Common myeloid progenitor, CD34-positive (primary cell): ENCODE data around the gene APEX2.
"Not testable (repeated sequence)": the region's sequence is repeated elsewhere in the genome, so short reads cannot be mapped to it uniquely, and the experiment has no call there.

Experiments
- CTCF ChIA-PET: fragments of 350-600 bp; sonication (Branson Sonifier 250); formaldehyde crosslinking; loops from one replicate; lab custom pipeline; 2021; ENCODE audit warnings: antibody characterized with exemption; lab: Charles Lee
- POLR2A ChIA-PET: fragments of 350-600 bp; sonication (Branson Sonifier 250); formaldehyde crosslinking; loops from one replicate; lab custom pipeline; 2021; ENCODE audit warnings: antibody characterized with exemption; lab: Charles Lee
- DNase-seq, 3 donors: peaks; one replicate each; pipeline versions ENCODE4 v3.0.0 to v3.0.0-alpha.2; 2013
- H3K27ac ChIP-seq, 2 experiments: 1 replicate in 1 of 2; 2 replicates in 1 of 2; pipeline ENCODE4 v1.7.0; 2013; ENCODE audit warnings: inconsistent platforms in 2 of 2, low read length in 2 of 2, mild to moderate bottlenecking in 2 of 2, low read depth in 1 of 2, moderate library complexity in 1 of 2; ENCODE audit not compliant: severe bottlenecking in 2 of 2, insufficient read depth in 1 of 2, poor library complexity in 1 of 2
- H3K27me3 ChIP-seq, 5 experiments: replicated peaks in 2 of 5; 1 replicate in 3 of 5; 2 replicates in 2 of 5; pipeline versions ENCODE4 v1.6.1 to v1.7.0; 2013; ENCODE audit warnings: low read length in 4 of 5, mild to moderate bottlenecking in 2 of 5, moderate library complexity in 2 of 5, inconsistent platforms in 1 of 5; ENCODE audit not compliant: insufficient read depth in 5 of 5, control insufficient read depth in 4 of 5
- H3K36me3 ChIP-seq, 4 experiments: 1 replicate in 2 of 4; 2 replicates in 2 of 4; pipeline versions ENCODE4 v1.6.1 to v1.7.0; 2013; ENCODE audit warnings: low read length in 3 of 4, control low read depth in 1 of 4, mild to moderate bottlenecking in 1 of 4; ENCODE audit not compliant: control insufficient read depth in 4 of 4, insufficient read depth in 4 of 4
- H3K4me1 ChIP-seq, 4 experiments: 1 replicate in 3 of 4; 2 replicates in 1 of 4; pipeline versions ENCODE4 v1.6.1 to v1.7.1; 2013; ENCODE audit warnings: low read length in 3 of 4, mild to moderate bottlenecking in 3 of 4, control low read depth in 1 of 4, inconsistent platforms in 1 of 4, moderate library complexity in 1 of 4; ENCODE audit not compliant: control insufficient read depth in 4 of 4, insufficient read depth in 4 of 4; ENCODE audit errors: control extremely low read depth in 1 of 4
- H3K4me3 ChIP-seq, 7 experiments: 1 replicate in 4 of 7; 2 replicates in 3 of 7; pipeline versions ENCODE4 v1.5.1 to v1.7.0; 2013; ENCODE audit warnings: mild to moderate bottlenecking in 7 of 7, low read length in 6 of 7, moderate library complexity in 6 of 7, inconsistent platforms in 2 of 7, low read depth in 2 of 7, control low read depth in 1 of 7; ENCODE audit not compliant: insufficient read depth in 4 of 7, control insufficient read depth in 1 of 7; ENCODE audit errors: extremely low read depth in 1 of 7
- H3K9me3 ChIP-seq, 5 experiments: 1 replicate in 4 of 5; 2 replicates in 1 of 5; pipeline versions ENCODE4 v1.6.1 to v1.7.1; 2013; ENCODE audit warnings: low read length in 4 of 5, mild to moderate bottlenecking in 2 of 5, inconsistent platforms in 1 of 5, low read depth in 1 of 5, moderate library complexity in 1 of 5; ENCODE audit not compliant: control insufficient read depth in 4 of 5, insufficient read depth in 2 of 5; ENCODE audit errors: control extremely low read depth in 1 of 5
- WGBS: methylation state at CpG from one replicate; pipeline ENCODE4 v1.1.5; 2013; ENCODE audit not compliant: insufficient coverage; 5-methylcytosine and 5-hydroxymethylcytosine counted together

Gene APEX2

DNA sequence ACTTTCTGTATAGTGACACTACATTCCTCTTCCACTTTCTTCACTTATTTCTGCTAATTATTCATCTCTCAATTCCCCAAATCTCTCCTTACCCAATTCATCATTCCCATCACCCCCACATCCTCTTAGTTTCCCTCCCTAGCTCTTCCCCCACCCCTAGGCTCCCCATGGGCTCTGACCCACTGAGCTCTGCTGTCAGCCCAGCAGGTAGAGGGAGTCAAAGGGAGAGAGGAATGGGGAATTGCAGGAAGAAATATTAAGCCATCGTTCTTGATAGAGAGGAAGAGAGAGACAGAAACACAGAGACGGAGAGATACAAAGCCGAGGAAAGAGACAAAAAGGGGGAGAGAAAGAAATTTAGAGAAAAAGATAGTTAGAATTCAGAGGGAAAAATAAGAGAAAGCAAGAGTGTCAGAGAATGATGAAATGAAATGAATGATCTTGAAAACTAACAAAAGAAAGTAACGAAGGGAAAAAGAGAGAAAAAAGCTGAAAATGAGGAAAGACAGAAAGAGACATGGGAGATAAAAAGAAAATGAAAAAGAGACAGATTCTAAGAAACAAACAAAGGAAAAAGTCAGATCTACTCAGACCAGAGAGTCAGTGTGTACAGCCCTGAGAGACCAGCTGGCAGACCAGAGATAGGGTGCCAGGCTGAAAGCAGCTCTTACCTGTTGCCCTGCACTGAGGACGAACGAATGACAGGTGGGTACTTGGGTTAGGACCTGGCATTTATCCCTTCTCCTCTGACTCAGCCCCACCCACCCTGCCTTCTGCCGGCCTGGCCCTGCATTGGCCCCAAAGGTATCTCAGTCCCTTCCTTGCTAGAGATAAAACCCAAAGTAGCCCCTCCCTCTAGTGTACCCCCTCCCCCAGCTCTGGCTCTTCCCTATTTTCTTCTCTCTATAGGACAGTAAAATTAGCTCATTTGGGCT is 30.4 kb downstream of the APEX2 start, which contains the start of gene ALAS2:
TSS of gene ALAS2 (minus strand) at position 707 of the 935 bp plus-strand sequence. CDS start 4,977 bp downstream, outside the sequence.
- H3K27ac ChIP-seq, result peak within 1 kb of the TSS in 1 of 2 experiments; percentile 49
- H3K4me3 ChIP-seq, result no peak within 1 kb of the TSS
- peaks cover 0 to 5% (median 0%) of the 10 kb centered on the region in 5 experiments for H3K27me3 ChIP-seq
- H3K4me1 ChIP-seq, result no peaks in the 10 kb centered on the region
- WGBS, result 79% methylated on average over 7 of the region's 7 CpGs
- no peak for DNase-seq
- ChIA-PET CTCF (no interaction called here), POLR2A (no interaction called here)
- no peaks in the 10 kb centered on the region for H3K36me3 ChIP-seq
- no peaks in the 10 kb centered on the region for H3K9me3 ChIP-seq

DNA sequence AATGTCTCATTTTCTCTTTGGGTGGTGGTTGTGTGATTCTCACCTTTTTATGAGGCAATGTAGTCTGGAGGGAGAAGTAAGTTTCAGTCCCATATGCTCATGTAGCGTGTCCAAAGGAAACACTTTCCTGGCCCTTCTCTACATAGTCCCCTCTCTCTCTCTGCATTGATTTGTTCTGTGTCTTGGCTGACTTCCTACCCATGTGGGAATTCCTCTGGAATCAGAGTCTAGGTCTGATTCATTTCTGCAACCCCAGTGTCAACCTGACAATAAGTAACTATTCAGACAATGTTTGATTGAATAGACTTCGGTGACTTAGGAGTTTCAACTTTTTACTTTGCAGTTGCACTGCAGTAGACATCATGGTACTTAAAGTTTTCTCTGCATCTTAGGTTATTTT is 33.3 kb downstream of the APEX2 start:
- Histone ChIP-seq H3K36me3 (no peaks in the 10 kb centered on the region), H3K27me3 (no peaks in the 10 kb centered on the region), H3K27ac (no peak overlapping the region), H3K4me1 (no peaks in the 10 kb centered on the region), H3K4me3 (no peak overlapping the region), H3K9me3 (no peaks in the 10 kb centered on the region)
- ChIA-PET POLR2A (no interaction called here), CTCF (no interaction called here)
- WGBS, result 100% methylated on average over 1 of the region's 2 CpGs
- DNase-seq, result no peak

DNA sequence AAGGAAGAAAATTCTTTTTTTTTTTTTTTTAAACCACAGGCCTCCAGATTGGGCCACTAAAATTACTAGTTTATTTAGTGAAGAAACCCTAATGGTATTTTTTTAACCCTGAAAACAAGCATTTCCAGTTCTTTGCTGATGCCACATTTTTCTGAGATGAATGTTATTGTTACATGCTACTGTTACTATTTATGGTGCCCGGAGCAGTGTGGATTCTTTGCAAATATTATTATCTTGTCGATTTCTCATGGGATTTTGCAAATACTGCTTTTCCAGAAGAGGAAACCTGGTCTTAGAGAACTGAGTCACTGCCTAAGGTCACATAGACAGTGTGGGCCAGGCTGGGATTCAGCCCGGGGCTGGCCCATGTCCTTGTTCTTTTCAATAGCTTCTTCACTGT is 39.3 kb downstream of the APEX2 start:
- Histone ChIP-seq H3K4me1 (no peaks in the 10 kb centered on the region), H3K27ac (no peak overlapping the region), H3K27me3 (no peaks in the 10 kb centered on the region), H3K36me3 (no peaks in the 10 kb centered on the region), H3K9me3 (no peaks in the 10 kb centered on the region), H3K4me3 (no peak overlapping the region)
- WGBS, result 86% methylated on average over 1 of the region's 3 CpGs
- DNase-seq, result no peak
- ChIA-PET CTCF (no interaction called here), POLR2A (no interaction called here)

DNA sequence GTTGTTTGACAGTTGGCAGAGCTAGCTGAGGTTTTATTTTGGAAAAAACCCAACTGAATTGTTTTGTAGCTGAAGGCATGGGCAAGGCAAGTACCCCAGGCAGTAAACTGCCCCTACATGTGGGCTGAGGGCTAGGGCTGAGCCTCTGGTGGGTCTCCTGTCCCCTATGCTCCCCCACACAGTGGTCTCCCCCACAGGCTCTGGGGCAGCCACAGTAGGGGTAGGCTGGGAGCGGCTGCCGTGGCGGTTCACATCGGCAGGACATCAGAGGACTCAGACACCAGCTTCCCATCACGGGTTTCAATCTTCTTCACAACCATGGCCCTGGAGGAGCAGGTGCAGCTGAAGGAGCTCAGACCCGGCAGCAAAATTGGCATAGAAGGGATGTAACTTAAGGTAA is 41.4 kb downstream of the APEX2 start:
- DNase-seq, result no peak
- POLR2A ChIA-PET, result no interaction called here
- H3K9me3 ChIP-seq, result no peaks in the 10 kb centered on the region
- no peaks in the 10 kb centered on the region for H3K36me3 ChIP-seq
- no peak overlapping the region for H3K4me3 ChIP-seq
- 100% methylated on average over 3 of the region's 6 CpGs for WGBS
- no peaks in the 10 kb centered on the region for H3K27me3 ChIP-seq
- no peaks in the 10 kb centered on the region for H3K4me1 ChIP-seq
- no peak overlapping the region for H3K27ac ChIP-seq
- CTCF ChIA-PET, result interaction anchor here (0.5 kb wide), 1 partner anchor 93 kb away, joined by 3 read pairs; no protein-coding TSS in a partner anchor

DNA sequence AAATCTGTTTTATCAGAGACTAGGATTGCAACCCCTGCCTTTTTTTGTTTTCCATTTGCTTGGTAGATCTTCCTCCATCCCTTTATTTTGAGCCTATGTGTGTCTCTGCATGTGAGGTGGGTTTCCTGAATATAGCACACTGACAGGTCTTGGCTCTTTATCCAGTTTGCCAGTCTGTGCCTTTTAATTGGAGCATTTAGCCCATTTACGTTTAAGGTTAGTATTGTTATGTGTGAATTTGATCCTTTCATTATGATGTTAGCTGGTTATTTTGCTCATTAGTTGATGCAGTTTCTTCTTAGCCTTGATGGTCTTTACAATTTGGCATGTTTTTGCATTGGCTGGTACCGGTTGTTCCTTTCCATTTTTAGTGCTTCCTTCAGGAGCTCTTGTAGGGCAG is 50.4 kb downstream of the APEX2 start:
- H3K36me3 ChIP-seq, POLR2A ChIA-PET, DNase-seq, H3K4me1 ChIP-seq, H3K4me3 ChIP-seq, H3K27ac ChIP-seq, CTCF ChIA-PET, H3K27me3 ChIP-seq, H3K9me3 ChIP-seq: not testable (repeated sequence)
- 67% methylated on average over 1 of the region's 2 CpGs for WGBS

DNA sequence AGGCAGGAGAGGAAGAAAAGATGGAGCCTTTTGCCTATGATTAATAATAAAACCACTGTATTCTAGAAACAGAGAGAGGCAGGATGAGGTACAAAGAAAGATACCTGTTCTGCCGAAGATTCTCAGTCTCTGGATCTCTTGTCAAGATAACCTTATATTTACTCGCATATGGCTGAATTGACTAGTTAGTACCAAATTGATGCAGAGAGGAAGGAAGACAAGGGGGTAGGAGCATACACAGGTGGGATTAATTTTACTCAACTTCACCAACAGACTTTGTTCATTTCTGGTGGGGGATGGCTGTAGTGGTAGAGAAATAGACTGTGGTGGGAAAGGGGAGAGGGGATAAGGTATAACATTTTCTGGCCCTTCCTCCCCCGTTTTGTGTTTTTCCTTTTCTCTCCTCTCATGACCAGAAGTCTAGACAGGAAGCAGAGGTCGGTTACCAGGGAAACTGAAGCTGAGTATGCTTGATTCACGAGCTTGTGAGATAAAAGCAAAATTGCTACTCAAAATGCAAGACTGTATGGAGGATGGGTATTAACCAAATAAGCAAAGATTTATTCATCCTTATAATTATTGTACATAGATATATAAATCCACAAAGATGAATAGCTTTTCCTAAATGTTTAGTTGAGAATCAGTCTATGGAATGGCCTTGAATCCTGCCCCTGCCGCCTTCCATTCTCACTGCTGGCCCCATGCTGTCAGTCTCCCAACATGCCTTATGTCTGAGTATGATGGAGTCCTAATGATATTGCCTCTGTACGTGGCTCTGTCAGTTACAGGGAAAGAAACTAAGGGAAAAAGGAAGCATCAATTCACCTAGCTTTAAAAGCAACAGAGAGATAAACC is 56.9 kb downstream of the APEX2 start:
- CTCF ChIA-PET, result interaction anchor here (0.9 to 1.4 kb wide), 8 partner anchors 45 to 417 kb away, joined by 3 to 7 read pairs (median 4); partner anchors contain the start of gene APEX2
- peaks cover 0 to 4% (median 0%) of the 10 kb centered on the region in 5 experiments for H3K9me3 ChIP-seq
- H3K36me3 ChIP-seq, result no peaks in the 10 kb centered on the region
- peak overlapping the region in 1 of 7 experiments; percentile 43 for H3K4me3 ChIP-seq
- H3K27ac ChIP-seq, result no peak overlapping the region
- WGBS, result no CpG with 5 or more reads among the region's 7 CpGs
- POLR2A ChIA-PET, result interaction anchor here (0.9 kb wide), 1 partner anchor 57 kb away, joined by 4 read pairs; the partner anchor contains the start of gene APEX2
- peaks cover 0 to 11% (median 4%) of the 10 kb centered on the region in 4 experiments for H3K4me1 ChIP-seq
- DNase-seq, result peak; percentile 9 to 60 (median 41)
- H3K27me3 ChIP-seq, result no peaks in the 10 kb centered on the region
